ENCODE measurements around the gene RPRD1A.

DNA sequence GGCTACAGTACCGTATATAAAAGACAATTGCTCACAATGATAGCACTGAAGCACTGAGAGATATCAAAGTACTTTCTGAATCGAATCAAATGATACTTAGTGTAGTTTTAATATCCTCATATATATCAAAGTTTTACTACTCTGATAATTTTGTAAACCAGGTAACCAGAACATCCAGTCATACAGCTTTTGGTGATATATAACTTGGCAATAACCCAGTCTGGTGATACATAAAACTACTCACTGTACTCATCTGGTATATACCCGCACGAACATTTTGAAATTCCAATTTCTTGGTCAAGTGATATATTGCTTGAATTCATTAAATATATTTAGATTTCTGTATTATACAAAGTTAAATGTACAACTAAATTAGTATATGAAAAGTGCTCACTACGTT lies 41.2 kb upstream of the RPRD1A start:
- TF ChIP-seq EZH2 (IDR thresholded peaks at IDR 0.05; ENCODE audit: insufficient read depth, poor library complexity, severe bottlenecking) (no peak), EZH2phosphoT487 (IDR thresholded peaks at IDR 0.05; ENCODE audit: insufficient read depth, low read depth) (no peak)
